Heart left ventricle (tissue), 13 donors: ENCODE measurements around the gene ZBTB21.

Experiments
- CTCF ChIP-seq, 12 donors: fragments of 200-600 bp; sonication (generic) in 4 of 12; IDR thresholded peaks; one replicate each; pipeline versions ENCODE4 v1.5.0 to v1.8.0; 2018 to 2022; ENCODE audit warnings: antibody characterized with exemption in 12 of 12, mild to moderate bottlenecking in 5 of 12
- POLR2A ChIP-seq, 2 donors: fragments of 450-650 bp; IDR thresholded peaks; one replicate each; pipeline ENCODE4 v1.6.1; 2017; ENCODE audit warnings: antibody characterized with exemption in 2 of 2, mild to moderate bottlenecking in 2 of 2, moderate library complexity in 2 of 2
- donor health status: ischemic (EF 13 %, LVEDD 7.1; RV severe dilation, severe dysfunction).
- donor health status: DM: no; HTN: yes; CAD: no.
- donor health status: DM: no; HTN: no; CAD: no.
- donor health status: ischemic (EF 25% LVEDD 6.9; RV normal size, moderate dysfunction).
- donor health status: ischemic (EF 25% LVEDD 5.7; RV mildly dilated, moderate dysfunction).
- donor health status: ischemic (EF 35%, LVEDD 5.7; RV mildly dilated, moderate dysfunction).
- donor health status: nonischemic (EF 11% LVEDD 7.7; RV severe dilation, severe dysfunction).
- donor health status: DM: yes; HTN: yes; CAD: no.
- donor health status: PGD.
- donor health status: ischemic (EF 29% LVEDD 5.4; RV normal size, mild dysfunction).
- donor health status: nonischemic (EF 23%, LVEDD 6.1; RV moderate dilation, normal function).

GRCh38 chr21:42016364-42016985, 6.3 kb upstream of the ZBTB21 start:
- TF ChIP-seq CTCF (IDR thresholded peaks at IDR 0.05): no peak
- no peak for TF ChIP-seq POLR2A (IDR thresholded peaks at IDR 0.05)
